HG02870 (cell line): Measurements from ENCODE around the gene SLC39A5.

ENCODE experiments used
- ATAC-seq: cut with Tn5 transposase; IDR thresholded peaks from one replicate; pipeline ENCODE4 v1.9.1; 2021; ENCODE audit warnings: mild to moderate bottlenecking, moderate library complexity; ENCODE audit not compliant: unreplicated experiment

The SLC39A5 gene

DNA sequence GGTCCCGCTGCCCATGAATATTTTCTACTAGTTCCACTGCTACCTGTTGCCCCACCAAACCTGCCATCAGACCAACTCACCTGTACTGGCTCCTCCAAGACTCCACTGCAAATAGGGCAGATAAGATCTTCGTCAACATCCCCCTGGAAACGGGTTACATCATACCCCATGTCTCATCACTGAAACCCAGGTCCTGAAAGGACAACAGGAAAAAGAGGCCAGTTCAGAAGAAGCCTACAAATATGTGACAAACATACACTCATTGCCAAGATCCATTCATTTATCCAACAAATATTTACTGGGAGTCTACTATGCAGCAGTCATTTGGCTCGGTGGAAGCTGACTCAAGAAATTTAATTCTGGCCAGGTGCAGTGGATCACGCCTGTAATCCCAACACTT, 16.0 kb upstream of the SLC39A5 start:
- ATAC-seq = no peak

DNA sequence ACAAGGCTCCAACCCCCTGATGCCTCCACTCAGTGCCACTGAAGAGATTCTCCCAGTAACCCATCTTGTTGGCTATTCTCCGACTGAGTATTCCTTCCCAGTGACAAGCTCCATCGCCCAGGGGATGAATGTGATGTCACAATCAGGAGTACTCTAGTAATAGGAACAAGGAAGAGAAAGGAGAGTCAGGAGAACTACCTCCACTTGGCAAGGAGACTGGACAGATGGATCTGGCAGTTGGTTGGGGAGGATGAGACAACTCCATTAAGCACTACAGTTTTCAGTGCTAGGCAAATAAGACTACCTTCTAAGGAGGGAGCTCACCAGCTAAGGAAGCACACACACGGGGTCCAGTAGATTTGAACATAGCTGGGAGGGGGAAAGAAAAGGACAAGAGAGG, 13.4 kb upstream of the SLC39A5 start:
- ATAC-seq = no peak

- no peak for ATAC-seq
Measured at GRCh38 chr12:56219840-56220239, 10.0 kb upstream of the SLC39A5 start.

DNA sequence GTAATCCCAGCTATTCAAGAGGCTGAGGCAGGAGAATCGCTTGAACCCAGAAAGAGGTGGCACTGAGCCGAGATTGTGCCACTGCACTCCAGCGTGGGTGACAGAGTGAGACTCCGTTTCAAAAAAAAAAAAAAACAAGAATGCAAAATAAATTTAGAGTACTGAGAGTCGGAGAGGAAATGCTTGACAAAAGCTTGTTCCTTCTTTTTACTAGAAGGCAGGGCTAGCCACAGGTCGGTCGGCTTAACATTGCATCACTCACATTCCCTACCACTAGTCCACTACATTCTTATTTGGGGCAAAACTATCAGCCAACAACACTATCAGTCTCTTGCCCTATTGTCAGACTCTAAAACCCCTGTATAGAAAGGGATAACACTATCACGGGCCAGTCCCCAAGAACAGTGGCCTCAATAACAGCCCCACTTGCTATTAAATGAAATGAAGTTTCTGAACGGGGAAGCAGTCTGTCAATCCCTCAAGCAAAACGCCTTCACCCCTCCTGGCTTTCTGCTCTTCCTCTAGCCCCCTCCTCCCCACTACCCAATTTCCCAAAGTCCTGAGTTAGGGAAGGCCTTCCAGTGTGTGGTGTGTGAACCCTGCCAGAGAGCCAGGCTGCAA, 9.1 kb upstream of the SLC39A5 start:
- ATAC-seq = no peak

DNA sequence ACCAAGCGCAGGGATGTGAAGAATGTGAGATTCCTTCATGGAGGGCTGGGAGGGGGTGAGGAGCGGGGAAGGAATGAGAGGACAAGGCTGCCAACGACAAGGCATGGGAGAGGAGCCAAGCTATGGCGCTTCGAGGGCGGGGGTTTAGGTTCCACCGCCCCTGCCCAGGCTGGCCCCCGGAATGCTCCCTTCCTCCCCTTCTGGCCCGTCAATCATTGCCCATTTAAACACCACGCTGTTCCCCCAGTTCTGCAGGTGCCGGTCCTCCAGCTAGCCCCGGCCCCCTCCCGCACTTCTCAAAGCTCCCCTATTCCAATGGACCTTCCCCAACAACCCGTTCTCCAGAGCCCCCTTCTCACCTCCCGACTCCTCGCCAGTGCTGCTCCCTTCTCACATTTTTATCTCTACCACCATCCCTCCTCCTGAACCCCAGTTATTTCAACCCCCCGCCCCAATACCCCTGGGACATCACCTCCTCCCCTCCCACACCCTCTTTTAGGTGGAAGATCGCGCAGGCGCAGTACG, 8.6 kb upstream of the SLC39A5 start:
- peak; percentile 17 for ATAC-seq

- ATAC-seq = peak; percentile 84
Measured at GRCh38 chr12:56221757-56222530, 7.9 kb upstream of the SLC39A5 start, which contains the start of gene RNF41. TSS of gene RNF41 (minus strand) at chr12:56221922. CDS start at chr12:56214047, 7,875 bp downstream.

- no peak for ATAC-seq
Measured at GRCh38 chr12:56222531-56222895, 7.3 kb upstream of the SLC39A5 start.

DNA sequence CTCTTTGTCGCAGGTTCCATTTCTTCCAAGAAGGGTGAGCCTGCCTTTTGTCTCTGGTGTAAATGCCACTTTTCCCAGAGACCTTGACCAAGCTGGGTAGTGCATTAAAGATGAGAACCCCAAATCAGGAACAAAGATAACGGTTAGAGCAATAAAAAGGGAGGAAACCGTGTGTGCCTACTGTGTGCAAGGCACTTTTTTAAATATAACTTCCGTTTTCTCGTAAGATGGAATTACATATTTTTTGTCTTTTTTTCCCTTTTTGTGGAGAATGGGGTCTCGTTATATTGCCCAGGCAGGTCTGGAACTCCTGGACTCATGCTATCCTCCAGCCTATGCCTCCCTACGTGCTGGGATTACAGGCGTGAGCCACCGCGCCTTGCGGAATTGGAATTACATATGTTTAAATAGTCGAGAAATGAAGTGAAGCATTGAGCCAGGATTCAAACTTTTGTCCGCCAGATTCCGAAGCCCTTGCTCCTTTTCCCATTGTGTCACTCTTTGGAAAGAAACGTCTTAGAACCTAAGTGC, 6.2 kb upstream of the SLC39A5 start:
- no peak for ATAC-seq

DNA sequence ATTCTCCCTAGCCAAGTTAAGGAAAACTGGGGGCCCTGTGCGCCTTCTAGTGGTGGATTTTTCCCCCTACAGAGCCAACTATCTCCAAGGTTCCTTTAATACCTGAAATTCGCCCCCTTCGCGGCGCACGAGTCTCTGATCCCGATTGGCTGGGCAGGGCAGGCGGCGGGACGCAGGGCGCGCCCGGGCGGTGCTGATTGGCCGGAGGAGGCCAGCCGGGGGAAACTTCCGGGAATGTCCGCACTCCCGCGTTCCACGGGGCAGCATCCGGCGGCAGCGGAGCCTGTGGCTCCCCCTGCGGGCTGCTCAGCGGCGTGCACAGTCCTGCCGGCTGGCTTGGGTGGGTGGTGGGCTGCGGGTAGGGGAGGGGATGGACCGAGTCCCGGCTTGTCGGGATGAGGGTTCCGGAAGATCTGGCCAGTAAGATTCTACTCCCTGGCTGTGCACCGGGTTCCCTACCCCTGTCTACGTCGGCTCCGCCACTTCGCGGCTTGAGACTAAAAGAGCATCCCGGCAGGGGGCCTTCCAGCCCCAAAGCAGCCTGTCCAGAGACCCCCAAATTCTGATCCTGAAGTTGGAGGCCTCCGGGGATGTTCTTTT, 5.6 kb upstream of the SLC39A5 start, which contains the start of gene NABP2:
TSS of gene NABP2 (plus strand) at position 241 of the 600 bp plus-strand sequence. CDS start 515 bp downstream, outside the sequence.
- ATAC-seq = peak; percentile 59

GRCh38 chr12:56224954-56225353, 4.9 kb upstream of the SLC39A5 start:
- ATAC-seq = no peak

DNA sequence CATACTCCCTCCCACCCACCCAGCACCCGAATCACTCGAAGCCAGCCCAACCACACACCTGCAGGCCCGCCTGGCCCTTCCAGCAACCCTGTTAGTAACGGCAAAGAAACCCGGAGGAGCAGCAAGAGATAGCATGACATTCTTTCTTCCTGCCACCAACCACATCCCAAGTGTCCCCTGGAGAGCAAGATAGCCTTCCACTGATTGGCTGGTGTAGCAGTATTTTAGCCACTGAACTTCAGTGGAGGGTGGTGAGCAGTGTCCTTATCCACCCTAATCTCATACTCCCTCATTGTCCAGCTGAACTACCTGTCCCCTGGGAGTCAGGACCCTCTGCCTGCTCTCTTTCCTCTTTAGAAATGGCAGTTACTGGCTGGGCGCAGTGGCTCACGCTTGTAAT, 769 bp upstream of the SLC39A5 start:
- no peak for ATAC-seq

DNA sequence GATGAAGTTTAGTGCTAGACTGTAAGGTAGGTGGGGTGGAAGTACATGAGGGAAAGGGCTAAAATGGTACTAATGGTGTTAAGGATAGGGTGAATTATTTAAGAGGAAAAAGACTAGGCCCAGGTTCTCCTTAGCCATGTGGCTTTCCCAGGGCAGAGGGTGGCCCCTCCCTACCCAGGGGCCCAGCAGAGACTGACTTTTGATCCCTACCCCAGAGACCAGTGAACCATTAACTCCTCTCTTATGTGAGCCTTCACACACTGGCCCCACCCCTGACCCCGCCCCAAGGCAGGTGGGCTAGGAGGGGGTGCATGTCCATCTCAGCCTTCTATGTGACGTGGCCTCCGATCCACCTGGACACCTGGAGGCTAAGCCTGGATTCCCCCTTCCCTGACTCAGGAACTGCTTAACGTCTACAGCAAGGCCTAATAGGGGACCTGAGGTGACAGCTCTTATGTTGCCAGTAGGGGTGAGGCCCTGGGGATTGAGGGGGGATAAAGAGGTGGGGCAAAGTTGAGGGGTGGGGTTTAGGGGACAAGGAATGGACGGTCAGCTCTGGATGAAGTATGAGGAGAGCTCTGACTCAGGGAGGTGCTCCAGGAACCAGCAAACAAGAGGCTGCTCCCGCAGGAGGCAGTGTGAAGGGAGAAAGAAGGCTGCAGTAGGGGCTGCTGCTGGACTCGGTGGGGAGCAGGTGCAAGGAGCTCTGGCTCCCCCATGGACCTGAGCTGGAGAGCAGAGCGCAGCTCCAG, 757 bp downstream of the SLC39A5 start:
- ATAC-seq = no peak

DNA sequence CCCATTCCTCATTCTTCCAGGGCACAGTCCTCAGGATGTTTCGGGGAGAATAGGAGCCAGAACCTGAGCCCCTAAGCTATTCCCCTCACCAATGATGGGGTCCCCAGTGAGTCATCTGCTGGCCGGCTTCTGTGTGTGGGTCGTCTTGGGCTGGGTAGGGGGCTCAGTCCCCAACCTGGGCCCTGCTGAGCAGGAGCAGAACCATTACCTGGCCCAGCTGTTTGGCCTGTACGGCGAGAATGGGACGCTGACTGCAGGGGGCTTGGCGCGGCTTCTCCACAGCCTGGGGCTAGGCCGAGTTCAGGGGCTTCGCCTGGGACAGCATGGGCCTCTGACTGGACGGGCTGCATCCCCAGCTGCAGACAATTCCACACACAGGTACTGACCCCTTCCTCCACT, 1.3 kb downstream of the SLC39A5 start:
- no peak for ATAC-seq

GRCh38 chr12:56234746-56235436, 5.0 kb downstream of the SLC39A5 start:
- no peak for ATAC-seq

- ATAC-seq = no peak
Measured at GRCh38 chr12:56236091-56236490, 6.2 kb downstream of the SLC39A5 start.

DNA sequence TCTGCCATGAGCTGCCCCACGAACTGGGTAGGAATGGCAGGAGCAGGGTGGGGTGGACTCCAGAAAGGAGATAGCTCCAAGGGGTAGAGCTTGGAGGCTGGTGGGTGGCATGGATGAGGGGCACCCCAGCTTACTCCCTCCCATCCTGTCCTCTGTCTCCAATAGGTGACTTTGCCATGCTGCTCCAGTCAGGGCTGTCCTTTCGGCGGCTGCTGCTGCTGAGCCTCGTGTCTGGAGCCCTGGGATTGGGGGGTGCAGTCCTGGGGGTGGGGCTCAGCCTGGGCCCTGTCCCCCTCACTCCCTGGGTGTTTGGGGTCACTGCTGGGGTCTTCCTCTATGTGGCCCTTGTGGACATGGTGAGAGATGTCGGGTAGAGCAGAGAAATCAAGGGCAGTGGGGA, 7.1 kb downstream of the SLC39A5 start:
- no peak for ATAC-seq

DNA sequence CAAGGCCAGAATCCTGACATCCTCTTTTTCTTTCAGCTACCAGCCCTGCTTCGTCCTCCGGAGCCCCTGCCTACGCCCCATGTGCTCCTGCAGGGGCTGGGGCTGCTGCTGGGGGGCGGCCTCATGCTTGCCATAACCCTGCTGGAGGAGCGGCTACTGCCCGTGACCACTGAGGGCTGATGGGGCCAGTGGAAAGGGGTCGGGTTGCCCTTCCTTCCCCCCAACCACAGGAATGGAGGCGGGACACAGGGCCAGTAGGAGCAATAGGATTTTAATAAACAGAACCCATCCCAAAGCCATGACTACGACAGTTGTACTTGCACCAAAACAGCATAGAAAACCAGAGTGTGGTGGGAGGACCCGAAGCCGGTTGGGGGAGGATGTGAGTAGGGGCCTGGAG, 7.7 kb downstream of the SLC39A5 start:
- no peak for ATAC-seq

DNA sequence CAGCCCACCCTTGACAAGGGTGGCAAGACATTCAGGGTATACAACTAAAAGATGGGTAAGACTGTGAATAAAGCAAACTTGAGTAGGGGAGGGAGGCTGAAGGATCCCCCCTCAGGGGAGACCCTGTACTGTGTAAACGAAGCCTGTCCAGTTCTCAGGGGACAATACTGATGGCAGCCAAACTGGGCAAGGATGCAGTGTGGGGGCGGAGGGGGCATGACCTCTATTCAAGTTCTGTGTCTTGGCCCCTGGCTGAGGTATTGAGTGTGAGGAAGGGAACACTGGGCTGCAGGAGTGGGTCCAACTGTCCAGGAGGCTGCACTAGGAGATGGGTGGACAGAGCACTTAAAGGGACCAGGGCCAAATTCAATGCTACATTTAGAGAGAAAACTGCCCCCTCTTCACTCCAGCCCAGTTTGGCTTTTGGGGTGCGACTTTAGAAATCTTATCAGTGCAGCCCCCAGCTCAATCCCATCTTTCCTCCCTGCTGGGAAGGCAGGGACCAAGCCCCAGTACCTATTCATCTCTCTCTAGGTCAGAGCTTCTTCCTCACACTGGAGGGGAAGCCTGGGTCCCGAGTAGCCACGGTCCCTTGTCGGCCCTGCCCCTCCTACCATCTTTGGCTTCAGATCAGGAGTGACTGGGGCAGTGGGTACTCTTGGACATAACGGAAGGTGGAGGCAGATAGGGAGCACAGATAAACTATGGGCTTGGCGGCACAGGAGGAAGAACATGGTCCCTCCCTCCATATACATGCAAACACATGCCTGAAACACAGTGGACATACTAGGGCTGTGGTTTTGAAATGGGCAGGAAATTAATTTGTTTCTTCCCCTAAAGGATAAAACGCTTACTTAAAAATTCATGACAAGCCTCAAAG, 11.8 kb downstream of the SLC39A5 start:
- ATAC-seq = no peak

DNA sequence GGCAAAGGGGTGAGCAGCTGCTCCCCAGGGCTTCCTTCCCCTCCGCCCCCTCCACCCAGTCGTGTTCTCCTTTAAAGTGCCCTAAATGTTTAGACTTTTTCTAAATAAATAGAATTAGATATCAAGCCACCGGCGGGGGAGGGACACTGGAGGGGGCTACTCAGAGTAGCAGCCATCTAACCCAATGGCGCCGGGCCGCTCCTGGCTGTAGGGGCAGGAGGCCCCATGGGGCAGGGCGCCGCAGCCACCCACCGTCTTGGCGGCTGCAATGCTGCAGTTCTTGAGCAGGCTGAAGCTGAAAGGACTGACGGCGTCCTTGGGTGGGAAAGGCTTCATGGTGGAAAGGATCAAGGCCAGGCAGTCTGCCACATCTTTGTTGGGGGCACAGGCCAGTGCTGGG, 13.1 kb downstream of the SLC39A5 start:
- no peak for ATAC-seq
